ENCODE data around the gene STX4.

STX4 gene

DNA sequence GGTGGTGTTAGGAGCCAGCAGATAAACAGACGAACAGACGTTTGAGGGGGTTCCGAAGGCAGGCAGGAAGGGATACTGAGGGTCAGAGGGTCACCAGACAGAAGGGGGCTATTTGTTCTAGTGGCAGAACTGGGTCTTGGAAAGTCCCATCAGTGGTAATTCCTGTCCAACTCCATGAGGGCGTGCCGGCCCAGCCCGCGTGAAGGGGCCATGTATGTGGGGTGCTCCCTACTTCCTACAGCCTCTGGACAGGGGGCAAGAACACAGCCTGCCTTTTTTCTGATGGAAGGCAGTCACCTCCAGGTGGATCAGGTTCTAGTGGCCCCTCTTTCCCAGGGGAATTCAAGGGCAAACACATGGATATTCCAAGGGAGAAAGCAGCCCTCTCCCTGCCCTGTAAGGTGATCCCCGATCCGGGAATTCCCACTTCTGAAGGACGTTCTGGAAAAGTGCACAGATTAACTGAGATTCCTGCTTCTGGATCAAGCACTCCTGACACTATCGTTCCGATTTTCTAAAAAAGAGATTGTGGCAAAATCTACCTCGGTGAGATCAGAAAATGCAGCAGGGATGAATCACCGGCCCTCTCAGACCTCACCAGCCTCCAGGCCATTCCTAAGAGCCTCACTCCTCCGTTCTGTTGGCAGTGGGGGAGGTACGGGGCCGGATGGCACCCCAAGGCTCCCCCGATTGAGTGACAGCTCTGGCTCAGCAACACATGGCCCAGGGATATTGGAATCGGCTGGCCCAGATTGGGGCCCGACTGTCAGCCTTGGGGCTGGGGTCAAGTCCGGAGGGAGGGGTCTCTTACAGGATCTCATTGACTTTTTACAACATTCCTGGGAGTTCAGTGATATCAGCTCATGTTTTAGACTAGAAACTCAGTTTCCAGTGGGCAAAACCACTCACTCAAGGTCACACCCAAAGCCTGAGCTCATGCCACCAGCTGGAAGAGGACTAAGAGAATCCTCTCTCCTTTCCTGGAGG lies 35.3 kb upstream of the STX4 start:
- peaks cover 8% of the 10 kb centered on the region; the same call in 1 of the 2 replicates for H3K27me3 ChIP-seq (ENCODE audit: insufficient read depth, low read depth)
- TF ChIP-seq, protein P1, sequence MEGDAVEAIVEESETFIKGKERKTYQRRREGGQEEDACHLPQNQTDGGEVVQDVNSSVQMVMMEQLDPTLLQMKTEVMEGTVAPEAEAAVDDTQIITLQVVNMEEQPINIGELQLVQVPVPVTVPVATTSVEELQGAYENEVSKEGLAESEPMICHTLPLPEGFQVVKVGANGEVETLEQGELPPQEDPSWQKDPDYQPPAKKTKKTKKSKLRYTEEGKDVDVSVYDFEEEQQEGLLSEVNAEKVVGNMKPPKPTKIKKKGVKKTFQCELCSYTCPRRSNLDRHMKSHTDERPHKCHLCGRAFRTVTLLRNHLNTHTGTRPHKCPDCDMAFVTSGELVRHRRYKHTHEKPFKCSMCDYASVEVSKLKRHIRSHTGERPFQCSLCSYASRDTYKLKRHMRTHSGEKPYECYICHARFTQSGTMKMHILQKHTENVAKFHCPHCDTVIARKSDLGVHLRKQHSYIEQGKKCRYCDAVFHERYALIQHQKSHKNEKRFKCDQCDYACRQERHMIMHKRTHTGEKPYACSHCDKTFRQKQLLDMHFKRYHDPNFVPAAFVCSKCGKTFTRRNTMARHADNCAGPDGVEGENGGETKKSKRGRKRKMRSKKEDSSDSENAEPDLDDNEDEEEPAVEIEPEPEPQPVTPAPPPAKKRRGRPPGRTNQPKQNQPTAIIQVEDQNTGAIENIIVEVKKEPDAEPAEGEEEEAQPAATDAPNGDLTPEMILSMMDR (conservative IDR thresholded peaks at IDR 0.05; ENCODE audit: low read depth, low read length), result no peak
- peak overlapping the region; percentile 77; the same call in 1 of the 2 replicates for H2AFZ ChIP-seq (ENCODE audit: low read depth)
- no peaks in the 10 kb centered on the region for H3K79me2 ChIP-seq (ENCODE audit: insufficient read depth, low read depth)
- no peaks in the 10 kb centered on the region for H4K20me1 ChIP-seq (ENCODE audit: insufficient read depth)
- H3K27ac ChIP-seq, result no peak overlapping the region
- no peak overlapping the region for H3K9ac ChIP-seq
- no peaks in the 10 kb centered on the region for H3K36me3 ChIP-seq (ENCODE audit: insufficient read depth)
- peak overlapping the region; percentile 93 for H3K4me2 ChIP-seq
- H3K4me1 ChIP-seq (ENCODE audit: low read depth, poor library complexity, severe bottlenecking), result peaks cover 8% of the 10 kb centered on the region
- no peak overlapping the region for H3K4me3 ChIP-seq (IDR thresholded peaks at IDR 0.05; ENCODE audit: insufficient read depth, low read depth, low read length)

DNA sequence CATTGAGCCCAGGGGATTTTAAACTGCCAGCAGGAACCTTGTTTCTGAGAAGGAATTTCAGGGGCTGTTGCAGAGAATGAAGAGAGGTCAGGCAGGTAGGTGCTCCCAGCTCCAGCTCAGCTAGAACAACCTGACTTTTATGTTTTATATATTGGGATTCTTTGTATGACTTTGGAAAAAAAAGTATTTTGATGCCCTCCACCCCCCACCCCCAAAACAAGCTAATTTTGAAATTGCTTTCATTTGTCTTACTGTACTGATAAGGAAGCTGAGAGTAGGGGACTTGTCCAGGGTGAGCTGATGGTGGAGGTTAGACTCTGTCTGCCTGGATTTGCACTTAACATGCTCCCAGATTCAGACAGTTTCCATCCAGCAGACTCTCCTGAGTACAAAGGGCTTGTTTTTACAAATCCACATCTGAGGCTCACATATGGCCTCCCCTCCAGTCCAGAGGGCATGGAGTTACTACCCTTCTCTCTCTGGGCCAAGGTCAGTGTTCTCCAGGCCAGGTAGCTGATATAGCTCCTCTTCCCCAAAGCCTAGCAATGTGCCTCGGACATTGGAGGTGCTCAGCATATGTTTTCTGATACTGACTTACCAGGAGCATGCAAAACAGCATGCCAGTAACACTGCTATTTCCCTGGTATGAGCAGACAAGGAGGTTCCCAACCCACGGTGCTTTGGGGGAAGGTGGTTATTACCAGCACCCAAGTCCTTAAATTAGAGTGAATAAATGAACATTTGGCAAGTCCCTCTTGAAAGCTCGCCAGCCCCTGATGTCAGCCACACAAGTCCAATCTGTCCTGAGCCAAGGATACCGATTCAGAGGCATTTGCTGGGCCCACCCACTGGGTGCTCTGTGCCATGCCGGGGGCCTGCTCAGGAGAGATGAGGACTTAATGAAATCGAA lies 34.3 kb upstream of the STX4 start:
- Histone ChIP-seq H3K27ac (no peak overlapping the region), H3K9ac (no peak overlapping the region), H3K4me2 (no peak overlapping the region), H3K36me3 (ENCODE audit: insufficient read depth) (no peaks in the 10 kb centered on the region), H3K79me2 (ENCODE audit: insufficient read depth, low read depth) (no peaks in the 10 kb centered on the region), H3K4me1 (ENCODE audit: low read depth, poor library complexity, severe bottlenecking) (peaks cover 8% of the 10 kb centered on the region), H4K20me1 (ENCODE audit: insufficient read depth) (no peaks in the 10 kb centered on the region), H2AFZ (ENCODE audit: low read depth) (no peak overlapping the region), H3K4me3 (IDR thresholded peaks at IDR 0.05; ENCODE audit: insufficient read depth, low read depth, low read length) (no peak overlapping the region), H3K27me3 (ENCODE audit: insufficient read depth, low read depth) (peaks cover 12% of the 10 kb centered on the region; the same call in 1 of the 2 replicates)
- TF ChIP-seq, protein P1 (conservative IDR thresholded peaks at IDR 0.05; ENCODE audit: low read depth, low read length), result no peak

DNA sequence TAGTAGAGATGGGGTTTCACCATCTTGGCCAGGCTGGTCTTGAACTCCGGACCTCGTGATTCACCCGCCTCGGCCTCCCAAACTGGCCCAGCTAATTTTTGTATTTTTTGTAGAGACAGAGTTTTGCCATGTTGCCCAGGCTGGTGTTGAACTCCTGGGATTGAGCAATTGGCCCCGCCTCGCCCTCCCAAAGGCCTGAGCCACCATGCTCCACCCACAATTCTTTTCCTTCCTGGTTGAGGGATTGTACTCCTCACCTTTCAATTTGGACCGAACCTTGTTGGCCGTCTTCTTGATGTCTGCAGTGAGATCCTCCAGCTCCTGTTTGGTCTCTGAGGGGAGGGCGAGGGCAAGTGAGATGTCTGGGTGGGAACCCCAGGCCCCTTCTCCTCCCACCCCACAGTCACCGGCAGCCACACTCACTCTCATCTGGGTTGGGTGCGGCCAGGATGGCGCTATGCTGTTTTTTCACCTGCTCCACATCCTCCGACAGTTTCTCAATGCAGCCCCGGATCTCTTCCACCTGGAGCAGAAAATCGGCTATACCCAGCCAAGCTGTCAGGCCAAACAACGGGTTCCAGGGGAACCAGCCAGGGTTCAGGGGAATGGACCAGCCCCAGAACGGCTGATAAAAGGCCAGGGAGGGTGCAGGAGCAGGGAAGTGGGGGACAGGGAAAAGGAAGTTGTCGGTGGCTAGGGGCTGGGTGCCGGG lies 32.5 kb upstream of the STX4 start:
- Histone ChIP-seq H3K27ac (no peak overlapping the region), H3K9ac (no peak overlapping the region), H4K20me1 (ENCODE audit: insufficient read depth) (no peaks in the 10 kb centered on the region), H2AFZ (ENCODE audit: low read depth) (no peak overlapping the region), H3K79me2 (ENCODE audit: insufficient read depth, low read depth) (no peaks in the 10 kb centered on the region), H3K27me3 (ENCODE audit: insufficient read depth, low read depth) (peaks cover 21% of the 10 kb centered on the region; the same call in 1 of the 2 replicates), H3K4me3 (IDR thresholded peaks at IDR 0.05; ENCODE audit: insufficient read depth, low read depth, low read length) (no peak overlapping the region), H3K4me1 (ENCODE audit: low read depth, poor library complexity, severe bottlenecking) (peaks cover 8% of the 10 kb centered on the region), H3K36me3 (ENCODE audit: insufficient read depth) (no peaks in the 10 kb centered on the region), H3K4me2 (no peak overlapping the region)
- TF ChIP-seq, protein P1 (conservative IDR thresholded peaks at IDR 0.05; ENCODE audit: low read depth, low read length), result no peak

Measured in KMS-11 (cell line).